Small intestine (tissue), 7 donors: ENCODE data around the gene LGMN. TPM values are rescaled to one million over a fixed set of nuclear protein-coding genes. Genes with fewer than 3 reads are reported as not detected.
"Not testable (repeated sequence)": the region's sequence is repeated elsewhere in the genome, so short reads cannot be mapped to it uniquely, and the experiment has no call there.

Experiments used
- DNase-seq, 2 donors: peaks; one replicate each; pipeline versions ENCODE4 v3.0.0 to v3.0.0-alpha.2; 2013
- FAIRE-seq: peaks from 2 replicates; lab custom pipeline; 2012; peaks lifted over from hg19 to GRCh38; lab: Jason Lieb, UNC
- H3K27ac ChIP-seq, 3 donors: one replicate each; pipeline ENCODE4 v1.5.1; 2013; ENCODE audit warnings: low read length in 2 of 3, mild to moderate bottlenecking in 2 of 3, control low read depth in 1 of 3, inconsistent platforms in 1 of 3, low read depth in 1 of 3, moderate library complexity in 1 of 3
- H3K27me3 ChIP-seq, 3 donors: one replicate each; pipeline ENCODE4 v1.6.1; 2013; ENCODE audit warnings: low read length in 3 of 3, inconsistent platforms in 1 of 3; ENCODE audit not compliant: control insufficient read depth in 3 of 3, insufficient read depth in 3 of 3
- H3K36me3 ChIP-seq, 3 donors: one replicate each; pipeline ENCODE4 v1.6.1; 2013; ENCODE audit warnings: low read length in 3 of 3, inconsistent platforms in 1 of 3, low read depth in 1 of 3, mild to moderate bottlenecking in 1 of 3, moderate library complexity in 1 of 3; ENCODE audit not compliant: control insufficient read depth in 3 of 3, insufficient read depth in 2 of 3
- H3K4me1 ChIP-seq, 3 donors: one replicate each; pipeline ENCODE4 v1.6.1; 2013; ENCODE audit warnings: low read length in 2 of 3, inconsistent platforms in 1 of 3, low read depth in 1 of 3, mild to moderate bottlenecking in 1 of 3, moderate library complexity in 1 of 3; ENCODE audit not compliant: control insufficient read depth in 3 of 3, insufficient read depth in 2 of 3
- H3K4me3 ChIP-seq, 3 donors: one replicate each; pipeline ENCODE4 v1.5.1; 2013; ENCODE audit warnings: low read length in 3 of 3, control low read depth in 1 of 3, inconsistent platforms in 1 of 3, low read depth in 1 of 3, mild to moderate bottlenecking in 1 of 3, moderate library complexity in 1 of 3
- H3K9me3 ChIP-seq, 2 donors: one replicate each; pipeline ENCODE4 v1.6.1; 2013; ENCODE audit warnings: low read depth in 1 of 2, low read length in 1 of 2; ENCODE audit not compliant: control insufficient read depth in 2 of 2, insufficient read depth in 1 of 2
- WGBS, 3 donors: extraction: QIAGEN DNeasy Blood & Tissue Kit; methylation state at CpG; one replicate each; pipeline ENCODE4 v1.1.7; 2013; 5-methylcytosine and 5-hydroxymethylcytosine counted together
- polyA plus RNA-seq, 4 donors: library from polyadenylated mRNA; stranded (reverse) in 3 of 4; unstranded in 1 of 4; fragments of 200-250 nt in 3 of 4; fragments of 120-200 nt in 1 of 4; gene quantifications; one replicate each; pipeline versions ENCODE4 v1.2.1 to v1.2.3, GENCODE V29; 2013
- donor health status: healthy with polysubstance abuse.
- donor health status: control.
- donor health status: control.
- donor health status: Bipolar disorder and iron deficiency.
- donor health status: healthy.

LGMN gene
- polyA plus RNA-seq, 4 donors = 57.8 to 386 (median 62.3) TPM

- Histone ChIP-seq H3K4me1 (peaks cover 0 to 34% (median 3%) of the 10 kb centered on the region in 3 donors), H3K9me3 (no peaks in the 10 kb centered on the region), H3K27me3 (no peaks in the 10 kb centered on the region), H3K27ac (peak overlapping the region in 1 of 3 donors; percentile 64), H3K4me3 (no peak overlapping the region), H3K36me3 (no peaks in the 10 kb centered on the region)
- DNase-seq (no peak), FAIRE-seq (no peak)
- 64 to 88% (median 73%) methylated on average over 2 of the region's 2 CpGs for WGBS, 3 donors
Measured at GRCh38 chr14:92770484-92770883, 22.1 kb upstream of the LGMN start.

DNA sequence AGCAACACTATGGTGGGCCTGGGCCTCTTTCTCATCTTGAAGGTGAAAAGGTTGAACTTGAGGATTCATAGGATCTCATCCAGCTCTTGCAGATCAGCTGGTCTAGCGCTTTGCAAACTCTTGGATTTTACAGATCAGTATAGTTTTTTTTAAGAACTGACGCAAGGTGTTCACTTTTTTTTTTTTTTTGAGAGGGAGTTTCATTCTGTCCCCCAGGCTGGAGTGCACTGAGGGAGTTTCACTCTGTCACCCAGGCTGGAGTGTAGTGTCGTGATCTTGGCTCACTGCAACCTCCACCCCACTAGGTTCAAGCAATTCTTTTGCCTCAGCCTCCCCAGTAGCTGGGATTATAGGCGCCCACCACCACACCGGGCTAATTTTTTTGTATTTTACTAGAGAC, 20.4 kb upstream of the LGMN start:
- DNase-seq = no peak
- FAIRE-seq = no peak

GRCh38 chr14:92768236-92768635, 19.8 kb upstream of the LGMN start:
- H3K4me3 ChIP-seq, H3K27me3 ChIP-seq, H3K36me3 ChIP-seq, H3K9me3 ChIP-seq: not testable (repeated sequence)
- DNase-seq = peak; percentile 90 to 93
- FAIRE-seq = peak; percentile 75
- H3K27ac ChIP-seq = peak overlapping the region; percentile 37 to 92 (median 84)
- 4 to 17% (median 12%) methylated on average over 1 of the region's 1 CpG for WGBS, 3 donors
- H3K4me1 ChIP-seq = peaks cover 0 to 25% (median 3%) of the 10 kb centered on the region in 3 donors

More for the DNA sequence above, 20.4 kb upstream of the LGMN start:
- Histone ChIP-seq H3K4me3 (no peak overlapping the region), H3K9me3 (no peaks in the 10 kb centered on the region), H3K27ac (peak overlapping the region; percentile 37 to 84 (median 82)), H3K36me3 (no peaks in the 10 kb centered on the region), H3K4me1 (peaks cover 0 to 25% (median 3%) of the 10 kb centered on the region in 3 donors), H3K27me3 (no peaks in the 10 kb centered on the region)
- 82 to 95% (median 85%) methylated on average over 5 of the region's 5 CpGs for WGBS, 3 donors

DNA sequence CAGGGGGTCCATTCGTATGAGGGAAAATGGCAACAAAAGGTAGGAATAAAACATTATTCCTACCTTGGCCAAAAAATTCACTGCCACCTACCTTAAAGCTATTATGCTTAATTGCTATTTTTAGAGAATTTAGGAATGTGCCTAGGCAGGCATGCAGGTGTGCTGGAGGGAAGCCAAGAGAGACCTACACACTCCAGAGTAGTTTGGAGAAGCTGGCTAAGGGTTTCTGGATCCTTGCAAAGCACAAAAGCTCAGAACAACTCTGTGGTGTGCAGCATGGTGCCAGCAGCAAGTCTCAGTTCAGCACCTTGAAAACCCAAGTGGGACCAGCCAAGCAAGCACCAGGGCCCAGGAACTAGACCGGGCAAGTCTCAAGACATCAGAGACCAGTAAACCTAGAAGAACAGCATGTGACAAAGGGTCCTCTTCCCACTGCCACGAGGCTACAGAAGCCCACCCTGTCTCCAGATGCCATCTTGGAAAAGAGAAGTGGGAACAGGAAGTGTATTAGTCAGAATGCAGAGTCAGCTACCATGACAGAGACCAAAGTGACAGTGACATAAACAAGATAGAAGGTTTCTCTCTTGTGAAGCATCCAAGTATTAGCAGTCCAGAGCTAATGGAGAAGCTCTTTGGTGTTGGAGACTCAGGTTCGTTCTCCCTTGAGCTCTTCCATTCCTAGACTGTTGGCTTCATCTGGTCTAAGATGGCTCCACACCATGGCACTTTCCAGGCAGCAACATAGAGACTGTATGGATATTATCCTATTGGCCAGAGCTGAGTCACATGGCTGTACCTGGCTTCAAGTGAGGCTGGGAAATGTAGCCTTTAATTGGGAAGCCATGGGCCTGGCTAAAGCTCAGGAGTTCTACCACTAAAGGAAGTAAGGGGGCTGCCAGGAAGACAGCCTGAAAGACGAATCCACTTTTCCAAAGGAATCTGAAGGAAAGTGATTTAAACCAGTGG, 15.5 kb upstream of the LGMN start:
- H3K9me3 ChIP-seq, H3K27ac ChIP-seq, H3K27me3 ChIP-seq, H3K36me3 ChIP-seq, H3K4me3 ChIP-seq, FAIRE-seq, DNase-seq: not testable (repeated sequence)
- peaks cover 0 to 12% (median 3%) of the 10 kb centered on the region in 3 donors for H3K4me1 ChIP-seq
- 61 to 87% (median 67%) methylated on average over 2 to 4 of the region's 5 CpGs for WGBS, 3 donors

GRCh38 chr14:92760524-92760805, 12.0 kb upstream of the LGMN start:
- no peaks in the 10 kb centered on the region for H3K9me3 ChIP-seq
- peaks cover 0 to 2% (median 0%) of the 10 kb centered on the region in 3 donors for H3K27me3 ChIP-seq
- H3K36me3 ChIP-seq = no peaks in the 10 kb centered on the region
- no peaks in the 10 kb centered on the region for H3K4me1 ChIP-seq
- WGBS, 3 donors = 90 to 91% (median 90%) methylated on average over 7 of the region's 7 CpGs
- FAIRE-seq (no peak), DNase-seq (no peak)
- no peak overlapping the region for H3K4me3 ChIP-seq
- H3K27ac ChIP-seq = no peak overlapping the region

DNA sequence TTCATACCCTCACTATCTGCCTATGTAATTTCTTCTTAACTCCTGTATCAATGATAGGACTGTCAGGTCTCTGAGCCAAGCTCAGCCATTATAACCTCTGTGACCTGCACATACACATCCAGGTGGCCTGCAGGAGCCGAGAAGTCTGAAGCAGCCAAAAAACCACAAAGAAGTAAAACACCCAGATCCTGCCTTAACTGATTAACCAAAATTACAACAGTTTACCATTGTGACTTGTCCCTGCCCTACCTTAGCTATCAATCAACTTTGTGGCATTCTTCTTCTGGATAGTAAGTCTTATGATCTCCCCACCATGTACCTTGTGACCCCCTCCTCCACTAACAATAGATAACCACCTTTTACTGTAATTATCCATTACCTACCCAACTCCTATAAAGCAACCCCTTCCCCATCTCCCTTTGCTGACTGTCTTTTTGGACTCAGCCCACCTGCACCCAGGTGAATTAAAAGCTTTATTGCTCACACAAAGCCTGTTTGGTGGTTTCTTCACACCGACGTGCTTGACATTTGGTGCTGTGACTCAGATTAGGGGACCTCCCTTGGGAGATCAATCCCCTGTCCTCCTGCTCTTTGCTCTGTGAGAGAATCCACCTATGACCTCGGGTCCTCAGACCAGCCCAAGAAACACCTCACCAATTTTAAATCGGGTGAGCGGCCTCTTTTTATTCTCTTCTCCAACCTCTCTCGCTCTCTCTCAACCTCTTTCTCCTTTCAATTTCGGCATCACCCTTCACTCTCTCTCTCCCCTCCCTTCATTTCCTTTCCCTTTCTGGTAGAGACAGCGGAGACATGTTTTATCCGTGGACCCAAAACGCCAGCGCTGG, 11.5 kb upstream of the LGMN start:
- WGBS, 3 donors = 84 to 89% (median 86%) methylated on average over 12 of the region's 12 CpGs
- no peaks in the 10 kb centered on the region for H3K4me1 ChIP-seq
- H3K27ac ChIP-seq = no peak overlapping the region
- H3K9me3 ChIP-seq = no peaks in the 10 kb centered on the region
- FAIRE-seq (no peak), DNase-seq (no peak)
- no peak overlapping the region for H3K4me3 ChIP-seq
- H3K27me3 ChIP-seq = peaks cover 0 to 2% (median 0%) of the 10 kb centered on the region in 3 donors
- H3K36me3 ChIP-seq = no peaks in the 10 kb centered on the region

GRCh38 chr14:92759300-92759678, 10.9 kb upstream of the LGMN start:
- peak in 1 of 2 donors; percentile 63 for DNase-seq
- Histone ChIP-seq H3K9me3 (no peaks in the 10 kb centered on the region), H3K27ac (no peak overlapping the region), H3K4me3 (no peak overlapping the region), H3K4me1 (no peaks in the 10 kb centered on the region), H3K27me3 (peaks cover 0 to 2% (median 0%) of the 10 kb centered on the region in 3 donors), H3K36me3 (no peaks in the 10 kb centered on the region)
- FAIRE-seq = no peak
- 51 to 74% (median 66%) methylated on average over 4 of the region's 4 CpGs for WGBS, 3 donors

GRCh38 chr14:92756446-92756845, 8.0 kb upstream of the LGMN start:
- DNase-seq (no peak), FAIRE-seq (no peak)
- no peaks in the 10 kb centered on the region for H3K9me3 ChIP-seq
- no peaks in the 10 kb centered on the region for H3K36me3 ChIP-seq
- no peaks in the 10 kb centered on the region for H3K27me3 ChIP-seq
- H3K4me1 ChIP-seq = no peaks in the 10 kb centered on the region
- H3K4me3 ChIP-seq = no peak overlapping the region
- WGBS, 3 donors = 76 to 87% (median 82%) methylated on average over 4 of the region's 4 CpGs
- H3K27ac ChIP-seq = no peak overlapping the region
